K562 (cell line): ENCODE results near the gene LRP10. TPM values are rescaled to one million over a fixed set of nuclear protein-coding genes. Genes with fewer than 3 reads are reported as not detected.

Source experiments
- BMI1 ChIP-seq: fragments of 150-350 bp; IDR thresholded peaks from 2 replicates; pipeline ENCODE4 v1.6.1; 2014; ENCODE audit warnings: low read length
- BRD4 ChIP-seq: fragments of 200-600 bp; sonication (generic); IDR thresholded peaks from 2 replicates; pipeline ENCODE4 v1.6.1; 2017; ENCODE audit warnings: inconsistent platforms
- CTBP1 ChIP-seq: fragments of 450-650 bp; IDR thresholded peaks from 2 replicates; pipeline ENCODE4 v1.6.1; 2016; ENCODE audit warnings: borderline replicate concordance
- SLC30A9 ChIP-seq: fragments of 250-450 bp; sonication (Bioruptor Pico); IDR thresholded peaks from 2 replicates; pipeline ENCODE4 v1.8.0; 2022; ENCODE audit warnings: mild to moderate bottlenecking, moderate library complexity
- SMARCB1 ChIP-seq: IDR thresholded peaks from 2 replicates; pipeline ENCODE4 v1.6.1; 2011; ENCODE audit warnings: improper control_type of control experiment, low read depth; ENCODE audit not compliant: insufficient read length
- SMARCC2 ChIP-seq: fragments of 450-650 bp; IDR thresholded peaks from 2 replicates; pipeline ENCODE4 v1.6.1; 2017; ENCODE audit warnings: antibody characterized with exemption, moderate library complexity, mild to moderate bottlenecking, low read depth
- SMARCE1 ChIP-seq: fragments of 450-650 bp; IDR thresholded peaks from 2 replicates; pipeline ENCODE4 v1.7.1; 2016; ENCODE audit warnings: mild to moderate bottlenecking
- YBX1 ChIP-seq: fragments of 450-650 bp; IDR thresholded peaks from 2 replicates; pipeline ENCODE4 v1.7.1; 2016; ENCODE audit warnings: mild to moderate bottlenecking
- ZZZ3 ChIP-seq: fragments of 450-650 bp; IDR thresholded peaks from 2 replicates; pipeline ENCODE4 v1.6.1; 2016; ENCODE audit warnings: antibody characterized with exemption, mild to moderate bottlenecking, moderate library complexity
- polyA plus RNA-seq, 8 experiments: library from polyadenylated mRNA; depleted of rRNA in 4 of 8; stranded (reverse) in 5 of 8; unstranded in 3 of 8; fragments of >200 nt; fragmentation: Nextera tagmentation in 2 of 8; fragmentation: Illumina TruSeq in 1 of 8; extraction: Ambion mirVana in 2 of 8; extraction: Trizol in 1 of 8; gene quantifications; 2 replicates each; pipeline versions ENCODE4 v1.2.1 to v1.2.3, GENCODE V29; 2011 to 2014; ENCODE audit warnings: inconsistent platforms in 1 of 8, missing spikeins in 1 of 8
- total RNA-seq, 7 experiments: library from RNA; depleted of rRNA in 6 of 7; stranded (reverse); fragments of >200 nt in 6 of 7; fragmentation: Illumina TruSeq in 2 of 7; extraction: Trizol in 2 of 7; gene quantifications; 2 replicates each; pipeline versions ENCODE4 v1.2.1 to v1.2.3, GENCODE V29; 2011 to 2021; ENCODE audit warnings: low replicate concordance in 1 of 7
- TF ChIP-seq, protein P1 (sequence below), 2 experiments: fragments of 200-800 bp in 1 of 2; sonication (Bioruptor generic) in 1 of 2; sonication (generic) in 1 of 2; formaldehyde crosslinking in 1 of 2; IDR thresholded peaks in 1 of 2; conservative IDR thresholded peaks in 1 of 2; 2 replicates each; pipeline versions ENCODE4 v1.5.0 to v1.6.1; 2016 to 2020; ENCODE audit warnings: missing compliant biosample characterization in 1 of 2, missing genetic modification characterization in 1 of 2, missing genetic modification reagents in 1 of 2
- TF ChIP-seq, protein P2 (sequence below): fragments of 250-450 bp; sonication (Bioruptor Pico); IDR thresholded peaks from 2 replicates; pipeline ENCODE4 v1.8.0; 2022; ENCODE audit warnings: moderate library complexity, mild to moderate bottlenecking, inconsistent platforms
- TF ChIP-seq, protein P3 (sequence below): fragments of 450-650 bp; IDR thresholded peaks from 2 replicates; pipeline ENCODE4 v1.6.1; 2016
- TF ChIP-seq, protein P4 (sequence below): fragments of 450-650 bp; IDR thresholded peaks from 2 replicates; pipeline ENCODE4 v1.6.1; 2014; ENCODE audit warnings: low read depth, mild to moderate bottlenecking, moderate library complexity, borderline replicate concordance

The LRP10 gene
- total and polyA plus RNA-seq, 9 of the 15 experiments (the other 6 are each of a cell fraction or from before 2014, with no cell fraction given) = 1.3 to 45.5 (median 10.9) TPM

DNA sequence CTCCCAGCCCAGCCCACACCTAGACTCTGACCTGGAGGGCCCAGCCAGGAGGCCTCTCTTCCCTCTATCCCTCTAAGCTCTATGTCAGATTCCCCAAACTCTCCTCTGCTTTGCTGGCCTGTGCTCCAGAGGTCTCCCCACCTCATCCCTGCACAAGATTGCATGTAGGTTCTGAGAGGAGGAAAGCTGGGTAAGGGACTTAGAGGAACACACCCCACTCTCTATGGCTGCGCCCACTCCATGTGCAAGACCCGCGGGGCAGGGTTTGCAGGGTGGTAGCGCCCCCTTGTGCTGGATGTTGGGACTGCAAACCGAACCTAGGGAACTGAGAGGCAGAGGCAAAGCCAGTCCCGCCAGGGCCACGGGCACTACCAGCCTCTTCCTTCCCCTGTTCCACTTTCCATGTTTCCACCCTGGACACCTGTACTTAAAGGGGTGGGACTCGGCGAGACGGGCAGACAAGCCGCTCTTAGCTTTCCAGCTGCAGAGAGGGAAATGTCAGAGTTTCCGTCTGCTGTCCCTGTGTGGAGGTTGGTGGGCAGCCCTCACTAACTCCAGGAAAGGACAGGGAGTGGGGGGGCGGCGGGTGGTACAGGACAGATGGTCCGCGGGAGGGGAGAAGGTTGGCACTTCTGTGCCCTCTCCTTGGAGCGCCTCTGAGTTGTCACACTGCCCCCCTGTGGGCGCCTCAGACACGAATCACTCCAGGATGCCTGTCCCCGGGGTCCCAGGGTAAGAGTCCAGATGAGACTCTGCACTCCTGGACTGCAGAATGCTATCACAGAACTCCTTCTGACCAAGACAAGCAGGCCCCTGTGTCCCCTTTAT lies 18.4 kb upstream of the LRP10 start (continued):
- TF ChIP-seq, protein P1, sequence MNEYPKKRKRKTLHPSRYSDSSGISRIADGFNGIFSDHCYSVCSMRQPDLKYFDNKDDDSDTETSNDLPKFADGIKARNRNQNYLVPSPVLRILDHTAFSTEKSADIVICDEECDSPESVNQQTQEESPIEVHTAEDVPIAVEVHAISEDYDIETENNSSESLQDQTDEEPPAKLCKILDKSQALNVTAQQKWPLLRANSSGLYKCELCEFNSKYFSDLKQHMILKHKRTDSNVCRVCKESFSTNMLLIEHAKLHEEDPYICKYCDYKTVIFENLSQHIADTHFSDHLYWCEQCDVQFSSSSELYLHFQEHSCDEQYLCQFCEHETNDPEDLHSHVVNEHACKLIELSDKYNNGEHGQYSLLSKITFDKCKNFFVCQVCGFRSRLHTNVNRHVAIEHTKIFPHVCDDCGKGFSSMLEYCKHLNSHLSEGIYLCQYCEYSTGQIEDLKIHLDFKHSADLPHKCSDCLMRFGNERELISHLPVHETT (CRISPR knock-in tag; conservative IDR thresholded peaks at IDR 0.05 in 1 of 2, IDR thresholded peaks at IDR 0.05 in 1 of 2) = no peak
- TF ChIP-seq SMARCC2 = no peak
- TF ChIP-seq SMARCE1 = 0 out of 2 replicates have a peak, but pooled peaks have one; percentile 39
- TF ChIP-seq, protein P2, sequence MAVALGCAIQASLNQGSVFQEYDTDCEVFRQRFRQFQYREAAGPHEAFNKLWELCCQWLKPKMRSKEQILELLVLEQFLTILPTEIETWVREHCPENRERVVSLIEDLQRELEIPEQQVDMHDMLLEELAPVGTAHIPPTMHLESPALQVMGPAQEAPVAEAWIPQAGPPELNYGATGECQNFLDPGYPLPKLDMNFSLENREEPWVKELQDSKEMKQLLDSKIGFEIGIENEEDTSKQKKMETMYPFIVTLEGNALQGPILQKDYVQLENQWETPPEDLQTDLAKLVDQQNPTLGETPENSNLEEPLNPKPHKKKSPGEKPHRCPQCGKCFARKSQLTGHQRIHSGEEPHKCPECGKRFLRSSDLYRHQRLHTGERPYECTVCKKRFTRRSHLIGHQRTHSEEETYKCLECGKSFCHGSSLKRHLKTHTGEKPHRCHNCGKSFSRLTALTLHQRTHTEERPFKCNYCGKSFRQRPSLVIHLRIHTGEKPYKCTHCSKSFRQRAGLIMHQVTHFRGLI (CRISPR knock-in tag) = no peak
- TF ChIP-seq, protein P3, sequence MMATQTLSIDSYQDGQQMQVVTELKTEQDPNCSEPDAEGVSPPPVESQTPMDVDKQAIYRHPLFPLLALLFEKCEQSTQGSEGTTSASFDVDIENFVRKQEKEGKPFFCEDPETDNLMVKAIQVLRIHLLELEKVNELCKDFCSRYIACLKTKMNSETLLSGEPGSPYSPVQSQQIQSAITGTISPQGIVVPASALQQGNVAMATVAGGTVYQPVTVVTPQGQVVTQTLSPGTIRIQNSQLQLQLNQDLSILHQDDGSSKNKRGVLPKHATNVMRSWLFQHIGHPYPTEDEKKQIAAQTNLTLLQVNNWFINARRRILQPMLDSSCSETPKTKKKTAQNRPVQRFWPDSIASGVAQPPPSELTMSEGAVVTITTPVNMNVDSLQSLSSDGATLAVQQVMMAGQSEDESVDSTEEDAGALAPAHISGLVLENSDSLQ = no peak
- TF ChIP-seq BRD4 = no peak
- TF ChIP-seq BMI1 = no peak
- TF ChIP-seq, protein P4, sequence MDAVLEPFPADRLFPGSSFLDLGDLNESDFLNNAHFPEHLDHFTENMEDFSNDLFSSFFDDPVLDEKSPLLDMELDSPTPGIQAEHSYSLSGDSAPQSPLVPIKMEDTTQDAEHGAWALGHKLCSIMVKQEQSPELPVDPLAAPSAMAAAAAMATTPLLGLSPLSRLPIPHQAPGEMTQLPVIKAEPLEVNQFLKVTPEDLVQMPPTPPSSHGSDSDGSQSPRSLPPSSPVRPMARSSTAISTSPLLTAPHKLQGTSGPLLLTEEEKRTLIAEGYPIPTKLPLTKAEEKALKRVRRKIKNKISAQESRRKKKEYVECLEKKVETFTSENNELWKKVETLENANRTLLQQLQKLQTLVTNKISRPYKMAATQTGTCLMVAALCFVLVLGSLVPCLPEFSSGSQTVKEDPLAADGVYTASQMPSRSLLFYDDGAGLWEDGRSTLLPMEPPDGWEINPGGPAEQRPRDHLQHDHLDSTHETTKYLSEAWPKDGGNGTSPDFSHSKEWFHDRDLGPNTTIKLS = no peak
- peak; percentile 77 for TF ChIP-seq CTBP1
- TF ChIP-seq SLC30A9 (CRISPR knock-in tag) = no peak
- no peak for TF ChIP-seq YBX1
- TF ChIP-seq SMARCB1 = no peak
- TF ChIP-seq ZZZ3 = no peak
